ENCODE data around the gene LRRC42. TPM values are rescaled to one million over a fixed set of nuclear protein-coding genes. Genes with fewer than 3 reads are reported as not detected.
A peak's percentile ranks its signal among the peaks of the same experiment; 100 is the strongest.

Gene LRRC42
- total and polyA plus RNA-seq, 4 donors, result 11.4 to 26.2 (median 16.8) TPM

GRCh38 chr1:53945433-53946251 lies 508 bp upstream of the LRRC42 start, which contains the start of gene IFT25:
Gene IFT25, minus strand, starts transcription at chr1:53945699. Its CDS starts 5,617 bp downstream, at chr1:53940082.
- no peaks in the 10 kb centered on the region for H3K4me1 ChIP-seq (ENCODE audit: control insufficient read depth in 1 of 2, insufficient read depth in 2 of 2, low read length in 2 of 2)
- H3K9me3 ChIP-seq (ENCODE audit: control insufficient read depth, low read length), result no peaks in the 10 kb centered on the region
- H3K4me3 ChIP-seq (ENCODE audit: low read length in 2 of 2), result peak within 1 kb of the TSS; percentile 80 to 92
- peak within 1 kb of the TSS in 1 of 2 donors; percentile 89 for H3K27ac ChIP-seq (ENCODE audit: low read depth in 1 of 2, low read length in 2 of 2)
- no peaks in the 10 kb centered on the region for H3K27me3 ChIP-seq (ENCODE audit: control insufficient read depth in 1 of 2, insufficient read depth in 2 of 2, low read length in 1 of 2)
- intact Hi-C loops (cut with DNase I), result loop anchor here (5.0 kb wide), 2 partner anchors 53 to 107 kb away; partner anchors contain the start of genes DIO1 (in 1 of the 2), TCEANC2 (in 1 of the 2) and TMEM59 (in 1 of the 2)
- ATAC-seq (ENCODE audit: low FRiP score) (peak; percentile 98), DNase-seq (peak; percentile 98 to 100)
- no peaks in the 10 kb centered on the region for H3K36me3 ChIP-seq (ENCODE audit: control insufficient read depth in 1 of 2, insufficient read depth in 2 of 2, low read length in 1 of 2)
- WGBS, 2 donors, result 0 to 1% methylated on average over 58 to 90 of the region's 90 CpGs

GRCh38 chr1:53947172-53947907 lies 1.2 kb downstream of the LRRC42 start:
- ATAC-seq (ENCODE audit: low FRiP score) (no peak), DNase-seq (no peak)
- peaks cover 0 to 6% of the 10 kb centered on the region in 2 donors for H3K36me3 ChIP-seq (ENCODE audit: control insufficient read depth in 1 of 2, insufficient read depth in 2 of 2, low read length in 1 of 2)
- no peaks in the 10 kb centered on the region for H3K4me1 ChIP-seq (ENCODE audit: control insufficient read depth in 1 of 2, insufficient read depth in 2 of 2, low read length in 2 of 2)
- 25 to 27% methylated on average over 6 of the region's 6 CpGs for WGBS, 2 donors
- no peaks in the 10 kb centered on the region for H3K9me3 ChIP-seq (ENCODE audit: control insufficient read depth, low read length)
- no peaks in the 10 kb centered on the region for H3K27me3 ChIP-seq (ENCODE audit: control insufficient read depth in 1 of 2, insufficient read depth in 2 of 2, low read length in 1 of 2)
- peak overlapping the region in 1 of 2 donors; percentile 92 for H3K4me3 ChIP-seq (ENCODE audit: low read length in 2 of 2)
- H3K27ac ChIP-seq (ENCODE audit: low read depth in 1 of 2, low read length in 2 of 2), result peak overlapping the region in 1 of 2 donors; percentile 28
- intact Hi-C loops (cut with DNase I), result loop anchor here (5.0 kb wide), 2 partner anchors 55 to 105 kb away; partner anchors contain the start of genes DIO1 (in 1 of the 2), TCEANC2 (in 1 of the 2) and TMEM59 (in 1 of the 2)

- Histone ChIP-seq H3K4me3 (ENCODE audit: low read length in 2 of 2) (no peak overlapping the region), H3K27me3 (ENCODE audit: control insufficient read depth in 1 of 2, insufficient read depth in 2 of 2, low read length in 1 of 2) (no peaks in the 10 kb centered on the region), H3K36me3 (ENCODE audit: control insufficient read depth in 1 of 2, insufficient read depth in 2 of 2, low read length in 1 of 2) (peaks cover 0 to 6% of the 10 kb centered on the region in 2 donors), H3K27ac (ENCODE audit: low read depth in 1 of 2, low read length in 2 of 2) (no peak overlapping the region), H3K9me3 (ENCODE audit: control insufficient read depth, low read length) (no peaks in the 10 kb centered on the region), H3K4me1 (ENCODE audit: control insufficient read depth in 1 of 2, insufficient read depth in 2 of 2, low read length in 2 of 2) (no peaks in the 10 kb centered on the region)
- intact Hi-C loops (cut with DNase I), result loop anchor here (2.0 to 5.0 kb wide), 4 partner anchors 56 to 104 kb away; partner anchors contain the start of genes DIO1 (in 1 of the 2), TCEANC2 (in 1 of the 2), TMEM59 (in 1 of the 2) and YIPF1 (in 1 of the 2)
- DNase-seq (no peak), ATAC-seq (ENCODE audit: low FRiP score) (no peak)
- 69 to 74% methylated on average over 5 of the region's 5 CpGs for WGBS, 2 donors
Observed at GRCh38 chr1:53948291-53948690, 2.1 kb downstream of the LRRC42 start.

GRCh38 chr1:53949023-53949990 lies 3.2 kb downstream of the LRRC42 start:
- DNase-seq, result no peak
- H3K9me3 ChIP-seq (ENCODE audit: control insufficient read depth, low read length), result no peaks in the 10 kb centered on the region
- H3K4me3 ChIP-seq (ENCODE audit: low read length in 2 of 2), result no peak overlapping the region
- no peak for ATAC-seq (ENCODE audit: low FRiP score)
- no peaks in the 10 kb centered on the region for H3K4me1 ChIP-seq (ENCODE audit: control insufficient read depth in 1 of 2, insufficient read depth in 2 of 2, low read length in 2 of 2)
- intact Hi-C loops (cut with DNase I), result loop anchor here (2.0 to 5.0 kb wide), 4 partner anchors 57 to 103 kb away; partner anchors contain the start of genes DIO1 (in 1 of the 2), TCEANC2 (in 1 of the 2), TMEM59 (in 1 of the 2) and YIPF1 (in 1 of the 2)
- no peaks in the 10 kb centered on the region for H3K27me3 ChIP-seq (ENCODE audit: control insufficient read depth in 1 of 2, insufficient read depth in 2 of 2, low read length in 1 of 2)
- WGBS, 2 donors, result 58 to 61% methylated on average over 4 of the region's 4 CpGs
- H3K27ac ChIP-seq (ENCODE audit: low read depth in 1 of 2, low read length in 2 of 2), result no peak overlapping the region
- peaks cover 0 to 6% of the 10 kb centered on the region in 2 donors for H3K36me3 ChIP-seq (ENCODE audit: control insufficient read depth in 1 of 2, insufficient read depth in 2 of 2, low read length in 1 of 2)

GRCh38 chr1:53951697-53952096 lies 5.5 kb downstream of the LRRC42 start:
- Histone ChIP-seq H3K4me3 (ENCODE audit: low read length in 2 of 2) (no peak overlapping the region), H3K27me3 (ENCODE audit: control insufficient read depth in 1 of 2, insufficient read depth in 2 of 2, low read length in 1 of 2) (no peaks in the 10 kb centered on the region), H3K36me3 (ENCODE audit: control insufficient read depth in 1 of 2, insufficient read depth in 2 of 2, low read length in 1 of 2) (peaks cover 0 to 7% of the 10 kb centered on the region in 2 donors), H3K27ac (ENCODE audit: low read depth in 1 of 2, low read length in 2 of 2) (no peak overlapping the region), H3K4me1 (ENCODE audit: control insufficient read depth in 1 of 2, insufficient read depth in 2 of 2, low read length in 2 of 2) (no peaks in the 10 kb centered on the region), H3K9me3 (ENCODE audit: control insufficient read depth, low read length) (no peaks in the 10 kb centered on the region)
- ATAC-seq (ENCODE audit: low FRiP score) (no peak), DNase-seq (no peak)
- intact Hi-C loops (cut with DNase I), result no loop called here
- 87 to 89% methylated on average over 5 of the region's 5 CpGs for WGBS, 2 donors

GRCh38 chr1:53954128-53954527 lies 8.0 kb downstream of the LRRC42 start:
- Histone ChIP-seq H3K4me3 (ENCODE audit: low read length in 2 of 2) (no peak overlapping the region), H3K9me3 (ENCODE audit: control insufficient read depth, low read length) (no peaks in the 10 kb centered on the region), H3K36me3 (ENCODE audit: control insufficient read depth in 1 of 2, insufficient read depth in 2 of 2, low read length in 1 of 2) (peaks cover 5 to 9% of the 10 kb centered on the region in 2 donors), H3K27ac (ENCODE audit: low read depth in 1 of 2, low read length in 2 of 2) (no peak overlapping the region), H3K4me1 (ENCODE audit: control insufficient read depth in 1 of 2, insufficient read depth in 2 of 2, low read length in 2 of 2) (peaks cover 0 to 5% of the 10 kb centered on the region in 2 donors), H3K27me3 (ENCODE audit: control insufficient read depth in 1 of 2, insufficient read depth in 2 of 2, low read length in 1 of 2) (no peaks in the 10 kb centered on the region)
- 47 to 53% methylated on average over 2 of the region's 2 CpGs for WGBS, 2 donors
- intact Hi-C loops (cut with DNase I), result no loop called here
- no peak for ATAC-seq (ENCODE audit: low FRiP score)
- DNase-seq, result no peak

GRCh38 chr1:53956308-53957168 lies 10.4 kb downstream of the LRRC42 start:
- no peaks in the 10 kb centered on the region for H3K9me3 ChIP-seq (ENCODE audit: control insufficient read depth, low read length)
- peaks cover 5 to 10% of the 10 kb centered on the region in 2 donors for H3K36me3 ChIP-seq (ENCODE audit: control insufficient read depth in 1 of 2, insufficient read depth in 2 of 2, low read length in 1 of 2)
- 68 to 72% methylated on average over 3 of the region's 3 CpGs for WGBS, 2 donors
- no peak overlapping the region for H3K4me3 ChIP-seq (ENCODE audit: low read length in 2 of 2)
- ATAC-seq (ENCODE audit: low FRiP score), result no peak
- no peak overlapping the region for H3K27ac ChIP-seq (ENCODE audit: low read depth in 1 of 2, low read length in 2 of 2)
- H3K4me1 ChIP-seq (ENCODE audit: control insufficient read depth in 1 of 2, insufficient read depth in 2 of 2, low read length in 2 of 2), result peaks cover 0 to 5% of the 10 kb centered on the region in 2 donors
- DNase-seq, result no peak
- intact Hi-C loops (cut with DNase I), result no loop called here
- no peaks in the 10 kb centered on the region for H3K27me3 ChIP-seq (ENCODE audit: control insufficient read depth in 1 of 2, insufficient read depth in 2 of 2, low read length in 1 of 2)

Data from aorta (tissue), 5 donors.